ENCODE measurements around the gene WDR3.

The WDR3 gene

DNA sequence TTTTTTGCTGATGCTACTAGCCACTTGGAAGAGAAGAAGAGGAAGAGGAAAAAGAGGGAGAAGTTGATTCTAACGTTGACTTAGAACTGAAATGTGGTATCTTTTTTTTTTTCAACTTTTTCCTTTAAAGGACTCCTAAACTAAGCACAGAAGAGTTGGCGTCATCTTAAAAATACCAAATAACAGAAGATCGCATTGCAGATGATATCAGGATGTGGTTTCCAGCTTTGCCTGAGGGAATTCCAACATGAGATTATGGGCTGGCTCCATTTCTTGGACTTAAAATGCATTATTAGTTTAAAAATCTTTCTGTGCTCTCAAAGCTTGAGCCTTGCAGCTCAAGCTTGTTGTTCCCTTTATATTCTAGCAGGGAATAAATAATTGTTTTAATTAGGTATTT lies 29.8 kb downstream of the WDR3 start:
- peak; percentile 2 for DNase-seq

- DNase-seq: peak; percentile 7
Measured at GRCh38 chr1:117964290-117965038, 34.9 kb downstream of the WDR3 start.

- DNase-seq: peak; percentile 32
Measured at GRCh38 chr1:117967477-117967876, 37.9 kb downstream of the WDR3 start.

DNA sequence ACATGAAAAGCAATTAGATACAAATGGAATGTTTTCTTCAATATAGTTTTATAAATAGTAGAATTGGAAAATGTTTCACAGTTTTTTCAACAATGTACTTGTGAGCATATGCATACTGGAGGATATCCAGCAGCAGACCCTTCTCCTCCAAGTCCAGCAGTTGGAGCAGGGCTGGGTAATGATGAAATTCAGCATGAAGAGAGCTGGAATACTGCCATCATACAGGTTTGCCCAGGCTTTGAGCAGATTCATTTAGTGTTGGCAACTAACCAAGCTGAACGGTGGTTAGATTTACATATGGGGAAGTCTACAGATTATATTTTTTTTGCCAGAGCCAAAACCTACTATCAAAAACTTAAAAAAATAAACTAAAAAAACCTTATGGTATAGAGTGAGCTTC lies 38.3 kb downstream of the WDR3 start:
- DNase-seq: no peak

GRCh38 chr1:117970252-117970651 lies 40.7 kb downstream of the WDR3 start:
- DNase-seq: no peak

DNA sequence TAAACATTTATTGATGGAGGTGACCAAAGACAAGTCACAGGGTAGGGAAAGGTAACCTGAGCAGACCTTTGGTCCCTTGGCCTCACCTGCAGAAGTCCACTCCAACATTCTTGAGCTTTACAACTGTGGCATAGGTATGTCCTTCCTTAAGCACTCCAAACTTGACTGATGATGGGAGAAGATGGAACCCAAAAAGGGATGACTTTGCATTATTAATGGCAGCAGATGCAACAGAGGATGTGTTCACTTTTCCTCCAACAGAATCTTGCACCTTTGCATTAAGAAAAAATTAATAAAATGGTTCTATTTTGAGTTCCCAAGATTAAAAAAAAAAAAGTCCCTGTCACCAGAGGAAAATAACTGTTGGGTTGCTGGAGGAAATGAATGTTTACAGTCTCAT lies 42.2 kb downstream of the WDR3 start:
- no peak for DNase-seq

DNA sequence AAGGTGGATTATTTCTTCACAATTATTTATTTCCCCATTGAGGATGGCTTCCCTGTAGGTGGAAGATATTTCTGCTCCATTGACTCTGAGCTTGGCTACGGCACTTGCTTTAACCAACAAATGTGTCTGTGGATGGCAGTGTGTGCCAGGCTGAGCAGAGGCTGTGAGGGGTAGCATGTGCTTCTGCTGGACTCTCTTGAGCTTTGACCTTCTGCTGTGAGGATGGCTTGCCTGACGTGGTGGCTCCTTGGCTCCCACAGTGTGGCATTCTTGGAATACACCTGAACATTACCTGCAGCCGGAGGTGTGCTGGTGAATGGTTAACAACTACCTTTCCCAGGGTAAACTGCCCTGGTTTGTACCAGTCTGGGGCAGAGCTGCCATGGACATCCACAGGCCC lies 46.8 kb downstream of the WDR3 start:
- no peak for DNase-seq

GRCh38 chr1:117981455-117982192 lies 52.1 kb downstream of the WDR3 start:
- no peak for DNase-seq

DNA sequence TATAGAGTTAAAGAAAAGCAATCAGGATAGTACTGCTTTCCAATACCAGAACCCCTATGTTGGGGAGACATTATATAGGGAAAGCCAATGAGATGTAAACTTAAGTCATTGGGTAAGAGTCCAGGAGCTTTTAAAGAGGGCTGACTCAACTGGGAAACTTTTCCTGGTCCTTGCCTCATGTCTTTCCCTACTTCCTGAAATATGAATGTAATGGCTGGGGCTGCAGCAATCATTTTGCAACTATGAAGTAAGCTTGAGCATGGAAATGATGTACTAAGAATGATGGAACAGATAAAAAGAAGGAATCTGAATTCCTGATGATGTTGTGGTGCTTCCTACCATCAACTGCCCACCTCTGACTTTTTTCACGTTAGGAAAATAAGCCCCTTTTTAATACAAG lies 55.7 kb downstream of the WDR3 start:
- no peak for DNase-seq

DNA sequence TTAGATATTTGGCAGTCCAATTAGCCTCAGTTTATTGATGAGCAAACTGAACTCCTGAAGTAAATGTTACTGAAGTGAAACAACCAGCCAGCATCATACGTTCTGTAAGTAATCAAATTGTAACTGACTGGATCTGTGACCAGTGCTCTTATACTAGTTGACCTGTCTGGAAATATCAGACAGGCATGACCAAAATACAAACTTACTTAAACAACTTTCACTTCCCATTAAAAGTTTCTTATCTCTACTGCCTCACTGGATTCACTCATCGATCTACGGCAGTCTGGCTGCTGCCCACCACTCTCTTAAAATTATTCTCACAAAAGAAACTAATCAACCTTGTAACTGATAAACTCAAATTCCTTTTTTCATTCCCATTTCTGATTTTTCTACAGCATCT lies 56.4 kb downstream of the WDR3 start:
- DNase-seq: no peak

- DNase-seq: no peak
Measured at GRCh38 chr1:118004312-118004711, 74.8 kb downstream of the WDR3 start.

DNA sequence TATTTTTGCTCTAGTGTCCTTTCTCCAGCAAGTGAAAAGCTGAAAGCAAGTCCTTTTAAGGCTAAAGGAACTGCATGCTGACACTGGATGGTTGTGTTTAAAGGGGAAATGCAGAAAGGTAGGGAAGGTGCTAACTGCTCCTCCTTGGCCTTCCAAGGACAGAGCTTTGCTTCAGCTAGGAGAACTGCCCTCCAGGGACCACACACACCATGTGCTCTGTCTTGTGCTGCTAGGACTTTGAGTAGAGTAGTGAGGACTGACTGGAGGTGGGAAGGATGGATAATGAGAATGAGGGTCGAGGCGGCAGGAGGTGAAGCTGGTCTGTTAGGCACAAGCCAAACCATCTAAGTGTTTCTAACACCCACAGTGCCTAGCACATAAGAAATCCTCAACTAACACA lies 77.9 kb downstream of the WDR3 start:
- DNase-seq: no peak

- no peak for DNase-seq
Measured at GRCh38 chr1:118008011-118008410, 78.5 kb downstream of the WDR3 start.

DNA sequence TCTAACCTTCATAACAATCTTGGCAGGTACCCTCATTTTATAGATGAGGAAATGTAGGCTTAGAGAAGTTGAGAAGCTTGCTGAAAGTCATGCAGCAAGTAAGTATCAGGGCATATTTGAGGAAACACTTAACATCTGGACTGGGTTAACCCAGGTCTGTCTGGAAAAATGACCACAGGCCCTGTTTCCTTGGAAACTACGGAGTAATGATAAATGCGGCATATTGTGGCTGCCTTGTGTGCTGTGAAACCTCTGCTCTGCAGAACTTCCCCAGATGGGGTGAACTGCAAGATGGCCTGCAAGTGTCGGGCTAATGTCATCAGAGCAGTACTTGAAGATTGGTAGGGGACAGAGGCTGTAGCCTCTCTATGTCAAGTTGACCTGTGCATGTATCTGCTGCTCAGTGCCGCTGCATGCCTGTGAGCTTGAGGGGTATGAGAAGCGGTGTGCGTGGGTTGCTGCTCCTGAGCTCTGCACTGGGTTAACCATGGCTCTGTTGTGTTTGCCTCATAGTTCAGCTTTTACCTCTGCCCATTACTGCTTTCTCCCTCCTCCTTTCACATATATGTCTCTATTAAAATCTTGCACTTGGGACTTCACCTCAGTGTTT lies 83.1 kb downstream of the WDR3 start:
- DNase-seq: no peak

- DNase-seq: no peak
Measured at GRCh38 chr1:118013336-118013735, 83.8 kb downstream of the WDR3 start.

GRCh38 chr1:118013938-118014337 lies 84.4 kb downstream of the WDR3 start:
- no peak for DNase-seq

Measured in fibroblast of skin of back (primary cell).